Glomerular visceral epithelial cell (primary cell): ENCODE data around the gene NINJ1.
A peak's percentile ranks its signal among the peaks of the same experiment; 100 is the strongest.

Experiments
- DNase-seq: peaks from one replicate; pipeline ENCODE4 v3.0.0-alpha.2; 2016; ENCODE audit errors: extremely low spot score

Gene NINJ1

DNA sequence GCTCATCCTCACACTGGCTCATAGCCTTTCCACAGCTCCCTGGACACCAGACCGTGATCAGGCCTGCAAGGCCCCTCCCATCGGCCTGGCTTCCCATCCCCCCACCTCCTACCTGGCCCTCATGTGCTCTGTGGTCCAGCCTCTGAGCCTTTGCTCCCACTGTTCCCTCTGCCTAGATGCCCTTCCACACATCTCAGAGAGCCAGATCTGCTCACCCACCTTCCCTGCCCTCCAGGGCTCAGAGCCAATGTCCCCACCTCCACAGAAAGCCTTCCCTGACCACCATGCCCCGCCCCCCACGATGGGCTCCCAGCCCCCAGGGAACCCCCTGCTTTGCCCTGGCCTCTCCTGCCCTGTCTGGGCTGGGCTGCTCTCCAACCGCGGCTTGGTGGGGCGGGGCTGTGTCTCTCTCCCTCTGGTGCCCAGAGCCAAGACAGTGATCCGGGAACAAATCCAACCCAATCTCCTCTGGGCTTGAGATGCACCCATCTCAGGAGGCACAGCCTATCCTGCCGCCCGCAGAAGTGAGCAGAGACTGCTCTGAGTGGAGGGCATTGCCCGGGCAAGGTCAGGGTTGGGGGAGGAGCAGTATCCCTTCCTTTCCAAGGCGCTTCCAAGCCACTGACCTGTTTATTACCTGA, 1.6 kb downstream of the NINJ1 start:
- DNase-seq = peak; percentile 71

DNA sequence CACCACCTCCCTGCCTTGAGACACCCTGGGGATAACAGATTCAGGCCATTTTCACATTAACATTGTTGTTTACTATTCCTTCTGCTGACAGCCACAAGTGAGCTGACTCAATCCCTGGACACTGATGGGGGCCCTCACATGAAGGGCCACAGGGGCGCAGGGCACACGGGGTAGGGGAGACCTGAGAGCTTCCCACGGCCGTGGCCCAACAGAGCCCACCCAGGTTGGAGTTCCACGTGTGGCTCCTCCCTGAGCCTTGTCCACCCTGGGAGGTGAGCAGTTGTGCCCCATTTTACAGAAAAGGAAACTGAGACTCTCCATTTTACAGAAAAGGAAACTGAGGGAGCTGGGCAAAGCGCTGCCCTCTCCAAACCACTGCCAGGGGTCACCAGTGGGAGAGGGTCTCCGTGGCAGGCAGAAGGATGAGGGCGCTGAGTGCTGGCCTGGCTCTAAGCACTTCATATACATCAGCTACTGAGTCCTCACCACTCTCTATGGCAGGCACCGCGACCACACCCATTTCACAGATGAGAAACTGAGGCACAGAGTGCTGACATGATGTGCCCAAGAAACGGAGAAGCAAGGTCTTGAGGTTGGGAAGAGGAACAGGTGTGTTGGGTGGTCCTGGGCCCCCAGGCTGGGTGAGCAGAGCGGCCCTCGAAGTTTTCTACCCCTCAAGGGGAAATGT, 2.3 kb downstream of the NINJ1 start:
- no peak for DNase-seq

DNA sequence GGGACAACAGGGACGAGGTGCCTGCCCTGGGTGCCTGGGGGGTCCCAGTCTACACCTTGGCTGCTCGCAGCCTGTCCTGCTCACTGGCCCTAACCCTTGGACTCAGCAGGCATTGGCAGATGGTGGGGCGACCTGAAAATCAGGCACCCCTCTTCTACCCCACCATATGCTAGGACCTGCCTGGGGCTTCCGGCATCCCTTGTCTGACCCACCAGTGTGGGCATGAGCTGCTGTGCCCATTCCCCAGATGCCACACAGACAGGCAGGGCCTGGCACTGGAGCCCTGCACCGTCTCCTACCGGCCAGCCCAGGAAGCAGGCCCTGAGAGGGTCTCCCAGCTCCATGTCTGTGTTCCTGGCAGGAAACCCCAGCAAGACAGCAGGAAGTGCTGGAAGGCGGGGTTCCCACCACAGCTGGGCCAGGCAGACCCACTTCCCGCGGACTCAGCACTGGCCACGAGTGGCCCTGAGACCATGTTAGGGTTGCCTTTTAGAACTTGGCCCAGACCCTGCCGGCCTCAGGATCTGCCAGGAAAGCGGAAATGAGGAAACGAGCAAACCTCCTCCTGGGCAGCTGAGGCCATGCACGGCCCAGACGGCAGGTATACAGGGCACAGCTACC, 3.1 kb downstream of the NINJ1 start:
- DNase-seq = no peak

DNA sequence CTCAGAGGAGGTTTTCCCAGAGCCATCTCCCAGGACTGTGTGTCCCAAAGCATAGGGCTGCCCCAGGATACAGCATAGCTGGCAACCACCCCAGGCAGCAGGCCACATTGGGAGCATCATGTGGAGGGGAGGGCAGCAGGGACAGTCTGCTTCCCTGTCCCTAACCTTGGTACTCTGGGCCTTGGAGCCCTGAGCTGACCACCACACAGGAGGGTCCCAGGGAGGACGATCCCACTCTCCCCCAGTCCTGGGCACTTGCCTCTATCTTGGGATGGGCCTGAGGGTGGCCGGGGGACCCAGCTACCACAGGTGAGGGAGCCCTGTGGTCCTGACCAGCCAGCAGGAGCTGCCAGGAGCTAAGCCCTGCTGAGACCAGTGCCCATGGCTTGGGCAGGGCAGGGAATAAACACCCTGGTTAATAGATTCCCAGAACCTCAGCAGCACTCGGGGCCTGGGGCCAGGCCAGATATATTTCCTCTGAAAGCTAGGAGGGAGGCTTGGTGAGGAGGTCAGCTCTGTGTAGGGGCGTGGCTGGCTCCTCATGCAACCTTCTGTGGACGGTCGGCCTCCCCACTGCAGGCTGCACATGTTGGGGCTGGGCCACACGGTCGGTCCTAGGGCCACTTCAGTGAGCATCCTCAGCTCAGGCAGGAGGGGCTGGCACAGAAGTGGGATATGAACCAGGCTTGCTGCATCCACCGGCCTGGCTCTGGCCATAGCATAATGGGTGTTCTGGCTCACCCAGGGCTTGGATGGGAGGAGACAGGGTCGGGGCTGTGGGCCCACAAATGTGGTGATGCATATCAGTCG, 4.2 kb downstream of the NINJ1 start:
- no peak for DNase-seq

DNA sequence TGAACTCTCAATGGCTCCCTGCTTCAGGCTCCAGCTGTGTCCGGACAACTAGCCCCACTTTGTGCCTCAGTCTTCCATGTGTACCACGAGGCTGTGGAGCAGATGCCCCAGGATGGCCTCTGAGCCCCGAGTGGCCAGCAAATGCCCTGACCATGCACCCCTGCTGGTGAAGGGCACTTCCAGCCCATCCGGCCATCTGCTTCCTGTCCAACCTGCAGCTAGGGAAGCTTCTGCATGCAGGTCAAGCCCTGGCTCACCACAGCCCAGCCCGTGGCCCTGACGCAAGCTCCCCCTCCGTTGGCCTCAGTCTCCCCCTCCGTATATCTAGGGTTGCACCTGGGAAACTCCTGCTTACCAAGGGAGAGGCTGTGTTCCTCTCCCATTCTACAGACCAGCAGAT, 4.8 kb downstream of the NINJ1 start:
- DNase-seq = no peak

DNA sequence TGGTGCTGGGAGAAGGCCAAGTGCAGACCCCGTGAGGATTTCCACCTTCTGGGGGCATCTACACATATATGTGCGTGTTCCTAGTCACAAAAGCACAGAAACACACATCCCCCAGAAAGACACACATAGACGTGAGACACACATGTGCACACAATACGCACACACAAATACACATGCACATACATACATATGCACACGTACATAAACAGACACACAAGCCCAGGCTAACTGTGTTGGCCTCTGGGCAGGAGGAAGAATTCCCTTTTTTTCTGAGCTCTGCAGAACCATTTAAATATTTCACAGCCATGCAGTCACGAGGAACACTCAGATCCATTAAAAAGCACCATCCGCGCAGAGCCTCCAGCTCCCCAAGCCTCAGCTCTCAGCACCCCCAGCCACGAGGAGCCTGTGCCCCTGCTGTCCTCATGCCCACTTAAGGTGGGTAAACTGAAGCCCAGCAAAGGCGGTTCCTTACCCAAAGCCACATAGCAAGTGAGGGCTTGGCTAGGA, 5.3 kb downstream of the NINJ1 start:
- no peak for DNase-seq

DNA sequence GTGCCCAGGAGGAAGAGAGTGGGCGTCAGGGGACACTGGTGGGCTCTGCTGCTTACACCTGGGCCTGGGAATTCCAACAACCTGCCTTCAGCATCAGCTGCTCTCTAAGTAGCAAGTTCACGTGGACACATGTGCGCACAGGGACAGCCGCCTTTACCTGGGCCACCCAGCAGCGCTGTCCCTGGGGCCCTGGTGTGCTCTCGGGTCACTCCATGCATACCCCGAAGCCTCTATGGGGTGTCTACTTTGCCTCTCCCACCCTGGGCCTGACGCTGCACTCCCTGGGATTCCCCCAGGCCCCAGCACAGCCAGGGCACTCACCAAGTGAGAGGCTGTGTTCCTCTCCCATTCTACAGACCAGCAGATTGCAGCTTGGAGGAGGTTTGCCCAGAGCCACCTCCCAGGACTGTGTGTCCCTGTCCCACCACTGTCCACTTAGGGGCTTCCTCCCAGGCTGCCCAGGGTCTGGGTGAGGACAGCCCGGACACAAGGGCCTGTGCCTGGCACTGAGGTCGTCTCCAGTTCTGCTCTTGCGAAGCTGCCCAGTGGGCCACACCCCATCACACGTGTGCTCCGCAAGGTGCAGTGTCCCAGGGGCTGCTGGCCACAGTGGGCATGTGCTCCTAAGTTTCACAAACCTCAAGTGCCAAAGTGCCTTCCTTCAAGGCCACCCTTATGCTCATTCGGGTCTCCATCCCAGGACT, 5.9 kb downstream of the NINJ1 start:
- DNase-seq = no peak

DNA sequence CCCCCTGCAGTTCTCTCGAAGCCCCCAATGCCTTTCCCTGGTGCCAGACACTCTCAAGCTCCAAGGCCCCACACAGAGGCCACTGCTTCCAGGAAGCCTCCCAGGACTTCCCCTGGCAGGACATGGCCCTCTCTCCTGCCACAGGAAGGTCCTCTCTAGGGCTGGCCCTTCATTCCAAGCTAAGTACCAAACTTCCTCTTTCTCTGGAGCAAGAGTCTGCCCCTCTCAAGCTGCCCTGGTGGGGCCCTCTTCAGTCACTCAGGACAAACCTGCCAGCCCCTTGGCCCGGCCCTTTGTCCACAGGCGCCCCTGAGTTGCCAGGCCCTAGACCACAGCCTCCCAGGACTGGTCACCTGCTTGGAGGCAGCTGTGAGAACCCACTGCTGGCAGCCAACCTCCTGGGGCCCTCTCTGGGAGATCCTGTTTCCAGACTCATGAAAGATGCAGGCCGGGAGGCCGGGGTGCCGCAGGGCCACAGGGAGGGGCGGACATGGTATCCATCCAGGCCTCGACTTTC, 6.6 kb downstream of the NINJ1 start:
- DNase-seq = peak; percentile 57

DNA sequence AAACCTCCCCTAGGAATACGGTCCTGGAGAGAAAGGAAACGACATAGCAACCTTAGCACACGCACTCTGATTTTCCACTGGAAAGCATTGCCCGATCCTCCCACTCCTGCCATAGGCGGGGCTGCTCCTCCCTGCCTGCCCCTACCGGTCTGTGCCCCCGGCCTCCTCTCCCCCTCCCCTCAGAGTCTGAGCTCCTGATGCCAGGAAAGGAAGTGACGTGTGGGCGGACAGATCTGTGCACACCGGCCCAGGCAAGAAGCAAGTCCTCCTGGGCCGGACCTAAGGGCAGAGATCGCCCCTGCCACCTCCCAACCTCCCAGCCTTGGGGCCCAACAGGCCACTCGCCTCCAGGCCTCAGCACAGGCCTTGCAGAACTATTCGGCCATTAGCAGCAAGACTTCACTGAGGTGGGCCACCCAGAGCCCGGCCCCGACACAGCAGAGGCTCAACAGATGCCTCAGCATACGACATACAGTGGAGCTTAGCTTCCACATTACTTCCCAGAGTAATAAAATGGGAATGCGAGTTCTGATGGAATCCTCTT, 7.2 kb downstream of the NINJ1 start:
- no peak for DNase-seq

DNA sequence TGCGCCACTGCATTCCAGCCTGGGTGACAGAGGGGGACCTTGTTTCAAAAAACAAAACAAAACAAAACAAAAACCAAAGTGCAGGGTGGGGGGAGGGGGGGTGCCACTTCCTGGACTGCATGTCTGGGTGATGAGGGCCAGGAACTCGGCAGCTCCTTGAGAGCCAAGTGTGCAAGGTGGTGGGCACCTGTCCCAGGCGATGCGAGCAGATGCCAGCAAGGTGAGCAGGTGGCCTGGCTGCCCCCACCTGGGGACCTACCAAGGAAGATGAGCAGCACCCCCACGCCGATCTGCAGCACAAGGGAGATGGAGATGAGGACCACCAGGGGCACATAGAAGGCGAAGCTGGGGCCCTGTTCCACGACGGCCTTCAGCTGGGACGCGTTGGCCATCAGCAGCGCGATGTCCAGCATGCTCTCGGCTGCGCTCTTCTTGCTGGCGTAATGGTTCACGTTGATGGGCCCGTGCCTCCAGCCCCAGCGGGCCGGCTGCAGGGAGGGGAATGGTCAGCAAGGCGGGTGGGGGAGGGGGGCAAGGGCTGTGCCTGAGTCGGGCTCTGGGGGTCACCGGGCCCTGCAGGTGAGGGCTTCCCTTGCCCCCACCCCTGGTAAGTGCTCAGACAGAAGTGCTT, 7.8 kb downstream of the NINJ1 start:
- DNase-seq = no peak

DNA sequence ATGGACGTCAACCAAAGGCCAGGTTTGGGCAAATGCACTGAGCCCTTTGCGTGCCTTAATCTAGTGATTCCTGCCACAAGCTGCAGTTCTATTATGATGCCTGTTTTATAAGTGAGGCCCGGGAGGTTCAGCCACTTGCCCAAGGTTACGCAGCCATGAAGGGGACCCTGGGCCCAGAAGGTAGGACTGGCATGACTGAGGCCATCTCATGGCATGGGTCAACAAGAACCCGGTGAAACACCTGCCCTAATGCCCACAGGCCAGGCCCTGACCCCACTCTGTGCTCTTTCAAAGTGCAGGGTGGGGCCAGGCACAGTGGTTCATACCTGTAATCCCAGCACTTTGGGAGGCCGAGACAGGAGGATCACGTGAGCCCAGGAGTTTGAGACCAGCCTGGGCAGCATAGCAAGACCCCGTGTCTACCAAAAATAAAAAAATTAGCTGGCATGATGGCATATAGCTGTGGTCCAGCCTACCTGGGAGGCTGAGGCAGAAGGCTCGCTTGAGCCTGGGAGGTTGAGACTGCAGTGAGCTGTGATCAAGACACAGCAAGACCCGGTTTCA, 8.6 kb downstream of the NINJ1 start:
- no peak for DNase-seq

DNA sequence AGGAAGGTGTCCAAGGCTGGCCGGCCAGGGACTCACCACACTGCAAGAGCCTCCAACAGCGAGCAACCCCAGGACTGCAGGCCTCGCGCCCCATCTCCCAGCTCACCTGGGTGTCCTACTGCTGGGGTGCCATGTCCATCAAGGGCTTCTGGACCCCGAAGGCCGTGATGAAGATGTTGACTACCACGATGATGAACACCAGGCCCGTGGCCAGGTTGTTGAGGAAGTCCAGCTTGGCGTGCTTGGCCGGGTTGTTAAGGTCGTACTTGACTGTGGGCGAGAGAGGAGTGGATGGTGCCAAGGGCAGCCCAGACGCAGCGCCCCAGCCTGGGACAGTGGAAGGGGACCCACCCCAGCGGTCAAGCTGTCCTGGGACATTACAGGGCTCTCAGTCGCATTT, 9.3 kb downstream of the NINJ1 start:
- no peak for DNase-seq

DNA sequence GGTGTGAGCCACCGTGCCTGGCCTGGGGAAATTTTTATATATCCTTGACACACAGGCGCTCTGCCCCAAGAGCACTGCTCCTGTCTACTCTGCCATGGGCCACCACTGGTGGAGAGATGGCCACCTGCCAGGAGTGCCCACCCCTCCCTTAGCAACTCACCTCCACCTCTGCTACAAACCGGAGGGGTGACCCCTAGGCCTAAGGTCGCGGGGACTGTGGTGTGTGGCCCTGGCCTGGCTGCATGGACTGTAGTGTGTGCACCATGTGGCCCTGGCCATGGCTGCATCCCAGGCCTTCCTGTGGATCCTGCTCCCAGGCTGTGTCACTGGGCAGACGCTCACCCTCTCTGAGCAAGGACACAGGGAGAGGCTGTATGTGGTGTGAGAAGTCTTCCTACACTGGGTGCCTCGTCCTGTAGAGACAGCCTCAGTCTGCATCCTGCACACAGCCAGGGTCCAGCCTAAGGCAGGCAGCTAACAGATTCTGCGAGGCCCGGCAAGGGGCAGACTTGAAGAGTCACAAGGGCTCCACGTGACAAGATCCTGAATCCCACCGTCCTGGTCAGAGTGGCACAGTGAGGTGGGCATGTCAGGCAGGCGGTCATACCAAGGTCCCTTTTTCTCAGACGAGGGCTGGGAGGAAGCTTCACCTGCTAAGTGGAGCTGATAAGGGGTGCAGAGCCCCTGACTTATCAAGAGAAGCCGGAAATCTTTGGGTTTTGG, 10.3 kb downstream of the NINJ1 start:
- no peak for DNase-seq

DNA sequence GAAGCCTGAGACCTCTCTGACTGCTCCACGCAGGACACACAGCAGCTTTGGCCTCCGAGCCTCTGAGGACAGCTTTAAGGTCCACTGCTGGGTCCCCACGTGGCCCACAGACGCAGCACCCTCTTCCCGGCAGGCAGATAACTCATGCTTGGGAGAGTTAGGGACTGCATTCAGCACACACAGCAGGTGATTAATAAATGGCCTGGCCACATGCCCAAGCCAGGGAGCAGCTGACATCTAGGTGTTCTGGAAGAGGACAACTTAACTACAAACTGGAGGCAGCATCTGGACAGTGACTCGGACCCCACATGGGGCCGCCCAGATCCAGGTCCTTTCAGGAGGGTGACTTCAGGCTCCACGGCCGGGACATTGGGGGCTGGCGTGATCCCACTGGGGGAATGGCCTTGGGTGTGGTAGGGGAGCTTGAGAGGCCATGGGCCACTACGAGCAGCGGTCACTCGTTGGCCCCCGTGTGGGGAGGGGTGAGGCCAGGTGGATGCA, 11.3 kb downstream of the NINJ1 start:
- no peak for DNase-seq

DNA sequence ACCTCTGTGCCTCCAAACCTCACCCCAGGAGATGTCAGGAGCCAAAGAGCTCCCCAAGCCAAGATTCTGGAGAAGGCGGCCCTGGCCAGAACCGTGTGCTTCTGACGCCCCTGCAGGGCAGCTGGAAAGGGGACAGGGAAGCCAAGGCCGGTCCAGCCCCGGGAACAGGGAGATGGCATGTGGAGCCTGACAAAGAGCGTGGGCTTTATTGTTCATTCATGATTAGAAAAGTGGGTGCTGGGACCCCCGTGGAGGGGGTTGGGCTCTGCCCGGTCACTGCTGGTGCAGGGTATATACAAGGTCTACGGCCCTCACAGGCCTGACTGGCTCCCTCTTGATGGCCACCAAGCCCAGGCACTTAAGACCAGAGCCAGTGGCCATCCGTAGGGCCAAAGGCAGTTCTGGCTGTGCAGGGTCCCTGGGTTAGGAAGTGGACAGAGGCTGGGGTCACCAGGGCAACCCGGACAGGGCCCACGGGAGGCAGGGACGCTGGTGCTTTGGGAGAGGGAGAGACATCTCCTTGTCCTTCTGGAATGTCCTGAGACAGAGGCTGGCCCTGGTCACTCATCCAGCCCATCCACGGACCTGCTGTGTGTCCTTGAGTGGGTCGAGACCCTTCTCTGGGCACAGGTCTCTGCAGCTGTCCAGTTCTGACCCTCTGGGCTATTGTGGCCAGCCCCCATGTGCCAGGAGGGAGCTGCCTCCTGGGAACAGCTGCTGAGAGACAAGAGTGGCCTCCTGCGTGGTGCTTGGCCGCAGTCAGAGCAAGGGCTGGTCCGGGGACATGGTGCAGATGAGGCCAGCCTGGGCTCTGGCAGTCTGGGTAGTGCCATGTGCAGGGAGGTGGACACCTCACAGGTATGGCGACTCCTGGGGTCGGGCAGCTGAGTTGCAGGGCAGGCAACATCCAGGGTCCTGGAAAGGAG, 12.5 kb downstream of the NINJ1 start:
- no peak for DNase-seq

DNA sequence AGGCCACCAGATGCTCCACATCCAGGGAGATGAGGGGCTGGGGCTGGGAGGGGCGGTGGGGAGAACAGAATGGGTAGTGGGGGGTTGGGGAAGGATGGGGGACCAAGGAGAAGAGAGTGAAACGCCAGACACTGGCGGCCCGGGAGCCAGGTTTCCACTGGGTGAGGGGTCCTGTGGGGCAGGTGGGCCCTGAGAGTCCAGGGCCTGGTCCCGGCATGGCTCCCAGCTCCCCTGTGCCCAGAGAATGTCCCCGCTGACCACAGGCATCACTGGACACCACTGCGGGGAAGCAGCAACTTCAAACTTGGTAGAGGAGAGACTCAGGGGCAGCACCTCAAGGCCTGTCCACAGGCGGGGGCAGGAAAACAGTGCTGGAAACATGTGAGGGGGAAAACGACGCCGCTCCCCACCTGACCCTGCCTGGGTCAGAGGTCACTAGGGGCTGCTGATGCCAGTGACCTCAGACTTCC, 13.2 kb downstream of the NINJ1 start:
- DNase-seq = no peak

DNA sequence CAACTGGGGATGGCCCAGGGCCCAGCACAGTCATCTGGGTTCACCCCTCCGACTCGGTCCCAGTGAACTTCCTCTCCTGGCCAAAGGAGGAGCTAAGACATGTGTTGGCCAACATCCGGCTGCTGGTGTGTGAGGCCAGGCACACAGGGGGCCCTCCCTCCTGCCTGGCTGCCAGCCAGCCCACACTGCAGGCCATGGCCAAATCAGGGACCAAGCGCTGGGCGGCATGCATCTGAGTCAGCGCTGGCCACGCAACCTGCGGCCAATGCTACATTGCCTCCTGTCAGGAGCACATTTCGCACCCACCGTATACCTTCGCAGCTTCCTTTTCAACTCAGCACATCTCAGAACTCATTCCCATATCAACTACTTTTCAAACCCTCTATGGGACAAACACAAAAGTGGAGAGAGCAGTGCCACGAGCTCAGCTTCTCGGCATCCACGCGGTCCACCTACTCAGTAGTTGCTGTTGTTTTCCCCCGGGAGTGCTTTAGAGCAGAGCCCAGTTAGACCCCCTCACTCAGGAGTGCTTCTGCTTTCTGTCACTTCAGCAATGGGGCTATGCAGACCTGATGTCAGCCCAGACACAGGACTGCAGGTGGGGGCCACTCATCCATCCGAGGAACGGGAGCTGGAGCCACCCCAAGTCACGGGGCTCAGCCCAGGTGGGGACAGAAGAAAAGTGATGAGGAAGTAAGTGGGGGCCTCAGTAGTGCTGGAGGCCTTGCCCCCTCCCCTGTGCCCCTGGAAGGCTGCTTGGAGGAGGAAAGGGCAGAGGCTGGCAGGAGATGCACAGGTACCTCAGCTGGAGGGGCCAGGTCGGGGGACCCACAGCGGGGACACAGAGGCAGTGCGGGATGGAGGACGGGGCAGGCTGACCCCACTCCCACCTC, 13.9 kb downstream of the NINJ1 start:
- DNase-seq = peak; percentile 99

DNA sequence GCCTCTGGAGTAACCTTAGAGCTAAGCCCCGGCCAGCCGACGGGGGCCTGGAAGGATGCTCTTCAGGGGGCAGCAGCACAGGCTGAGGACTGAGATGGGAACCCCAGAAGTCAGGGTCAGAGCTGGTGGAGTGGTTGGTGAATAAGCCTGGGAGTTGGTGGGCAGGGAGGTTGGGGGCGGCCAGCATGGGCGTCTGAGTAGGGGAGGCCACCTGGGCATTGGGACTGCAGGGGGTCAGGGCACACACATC, 14.4 kb downstream of the NINJ1 start:
- no peak for DNase-seq
